Panc1 (cell line): Measurements from ENCODE around the gene HNRNPAB.

Source experiments
- POLR2AphosphoS5 ChIP-seq: IDR thresholded peaks from 2 replicates; pipeline ENCODE4 v1.6.1; 2012; ENCODE audit warnings: mild to moderate bottlenecking, low read depth, low read length, moderate library complexity
- SIN3A ChIP-seq: IDR thresholded peaks from 2 replicates; pipeline ENCODE4 v1.6.1; 2012; ENCODE audit warnings: low read depth, mild to moderate bottlenecking, low read length, moderate library complexity, borderline replicate concordance; ENCODE audit not compliant: insufficient read depth
- TCF7L2 ChIP-seq: IDR thresholded peaks from 2 replicates; pipeline ENCODE4 v1.6.1; 2011; ENCODE audit warnings: mild to moderate bottlenecking, low read depth, low read length, inconsistent platforms
- TF ChIP-seq, protein P1 (sequence below): fragments of 450-650 bp; IDR thresholded peaks from 2 replicates; pipeline ENCODE4 v1.5.1; 2017; ENCODE audit warnings: mild to moderate bottlenecking
- TF ChIP-seq, protein P2 (sequence below), 2 experiments: IDR thresholded peaks; 2 replicates each; pipeline ENCODE4 v1.6.1; 2011 to 2012; ENCODE audit warnings: low read depth in 2 of 2, control low read depth in 1 of 2, low read length in 1 of 2, mild to moderate bottlenecking in 1 of 2, moderate library complexity in 1 of 2; ENCODE audit not compliant: insufficient read depth in 1 of 2

DNA sequence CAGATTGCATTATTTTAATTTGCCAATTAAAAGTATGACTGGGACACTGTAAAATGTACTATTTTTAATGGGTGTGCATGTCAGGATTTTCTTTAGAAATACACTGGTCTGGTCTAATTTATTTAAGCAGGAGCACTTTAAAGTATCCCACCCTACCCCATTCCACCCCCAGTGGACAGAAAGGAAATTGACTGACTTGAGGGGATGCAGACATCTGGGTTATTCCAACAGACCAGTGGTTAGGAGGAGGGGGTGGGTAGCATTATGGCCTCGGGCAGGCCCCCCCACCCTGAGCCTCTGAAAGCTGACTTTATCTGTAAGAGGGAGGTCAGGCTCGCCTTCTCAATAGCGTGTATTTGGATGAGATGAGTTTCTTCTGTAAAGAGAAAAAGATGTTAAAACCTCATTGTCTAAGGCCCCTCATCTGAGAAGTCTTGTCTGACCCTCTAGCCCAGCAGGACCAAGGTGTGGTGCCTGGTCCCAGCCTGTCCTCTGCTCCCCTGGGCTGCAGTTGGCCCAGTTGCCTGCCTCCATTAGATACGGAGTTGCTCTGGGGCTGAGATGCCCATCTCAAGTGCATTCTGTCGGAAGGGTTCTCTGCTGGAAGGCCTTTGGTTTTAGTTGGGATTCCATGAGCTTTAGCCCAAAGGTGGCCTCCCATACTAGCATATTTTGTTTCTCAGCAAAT is 4.4 kb downstream of the HNRNPAB start:
- TF ChIP-seq POLR2AphosphoS5 (no peak; the same call in 1 of the 2 replicates), TCF7L2 (no peak), SIN3A (no peak)
- TF ChIP-seq, protein P1, sequence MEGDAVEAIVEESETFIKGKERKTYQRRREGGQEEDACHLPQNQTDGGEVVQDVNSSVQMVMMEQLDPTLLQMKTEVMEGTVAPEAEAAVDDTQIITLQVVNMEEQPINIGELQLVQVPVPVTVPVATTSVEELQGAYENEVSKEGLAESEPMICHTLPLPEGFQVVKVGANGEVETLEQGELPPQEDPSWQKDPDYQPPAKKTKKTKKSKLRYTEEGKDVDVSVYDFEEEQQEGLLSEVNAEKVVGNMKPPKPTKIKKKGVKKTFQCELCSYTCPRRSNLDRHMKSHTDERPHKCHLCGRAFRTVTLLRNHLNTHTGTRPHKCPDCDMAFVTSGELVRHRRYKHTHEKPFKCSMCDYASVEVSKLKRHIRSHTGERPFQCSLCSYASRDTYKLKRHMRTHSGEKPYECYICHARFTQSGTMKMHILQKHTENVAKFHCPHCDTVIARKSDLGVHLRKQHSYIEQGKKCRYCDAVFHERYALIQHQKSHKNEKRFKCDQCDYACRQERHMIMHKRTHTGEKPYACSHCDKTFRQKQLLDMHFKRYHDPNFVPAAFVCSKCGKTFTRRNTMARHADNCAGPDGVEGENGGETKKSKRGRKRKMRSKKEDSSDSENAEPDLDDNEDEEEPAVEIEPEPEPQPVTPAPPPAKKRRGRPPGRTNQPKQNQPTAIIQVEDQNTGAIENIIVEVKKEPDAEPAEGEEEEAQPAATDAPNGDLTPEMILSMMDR: no peak
- TF ChIP-seq, protein P2, sequence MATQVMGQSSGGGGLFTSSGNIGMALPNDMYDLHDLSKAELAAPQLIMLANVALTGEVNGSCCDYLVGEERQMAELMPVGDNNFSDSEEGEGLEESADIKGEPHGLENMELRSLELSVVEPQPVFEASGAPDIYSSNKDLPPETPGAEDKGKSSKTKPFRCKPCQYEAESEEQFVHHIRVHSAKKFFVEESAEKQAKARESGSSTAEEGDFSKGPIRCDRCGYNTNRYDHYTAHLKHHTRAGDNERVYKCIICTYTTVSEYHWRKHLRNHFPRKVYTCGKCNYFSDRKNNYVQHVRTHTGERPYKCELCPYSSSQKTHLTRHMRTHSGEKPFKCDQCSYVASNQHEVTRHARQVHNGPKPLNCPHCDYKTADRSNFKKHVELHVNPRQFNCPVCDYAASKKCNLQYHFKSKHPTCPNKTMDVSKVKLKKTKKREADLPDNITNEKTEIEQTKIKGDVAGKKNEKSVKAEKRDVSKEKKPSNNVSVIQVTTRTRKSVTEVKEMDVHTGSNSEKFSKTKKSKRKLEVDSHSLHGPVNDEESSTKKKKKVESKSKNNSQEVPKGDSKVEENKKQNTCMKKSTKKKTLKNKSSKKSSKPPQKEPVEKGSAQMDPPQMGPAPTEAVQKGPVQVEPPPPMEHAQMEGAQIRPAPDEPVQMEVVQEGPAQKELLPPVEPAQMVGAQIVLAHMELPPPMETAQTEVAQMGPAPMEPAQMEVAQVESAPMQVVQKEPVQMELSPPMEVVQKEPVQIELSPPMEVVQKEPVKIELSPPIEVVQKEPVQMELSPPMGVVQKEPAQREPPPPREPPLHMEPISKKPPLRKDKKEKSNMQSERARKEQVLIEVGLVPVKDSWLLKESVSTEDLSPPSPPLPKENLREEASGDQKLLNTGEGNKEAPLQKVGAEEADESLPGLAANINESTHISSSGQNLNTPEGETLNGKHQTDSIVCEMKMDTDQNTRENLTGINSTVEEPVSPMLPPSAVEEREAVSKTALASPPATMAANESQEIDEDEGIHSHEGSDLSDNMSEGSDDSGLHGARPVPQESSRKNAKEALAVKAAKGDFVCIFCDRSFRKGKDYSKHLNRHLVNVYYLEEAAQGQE (IDR thresholded peaks at IDR 0.05; ENCODE audit: insufficient read depth in 1 of 2, low read depth in 2 of 2, low read length in 1 of 2): no peak
